Prostate gland (tissue), 2 donors: Measurements from ENCODE around the gene RAB6B. TPM values are rescaled to one million over a fixed set of nuclear protein-coding genes. Genes with fewer than 3 reads are reported as not detected.

Experiments
- DNase-seq: peaks from one replicate; pipeline ENCODE4 v3.0.0-alpha.2; 2019; ENCODE audit warnings: low spot score
- H3K27ac ChIP-seq, 2 donors: fragments of 200-600 bp; sonication (generic); 2 replicates each; pipeline ENCODE4 v1.5.1; 2017 to 2019
- H3K27me3 ChIP-seq: fragments of 200-600 bp; sonication (generic); replicated peaks from 2 replicates; pipeline ENCODE4 v1.5.1; 2019; ENCODE audit not compliant: insufficient read depth
- H3K36me3 ChIP-seq, 2 donors: fragments of 200-600 bp; sonication (generic); 1 replicate in 1 of 2; 2 replicates in 1 of 2; pipeline versions ENCODE4 v1.5.1 to v1.8.1; 2017 to 2019
- H3K4me1 ChIP-seq: fragments of 200-600 bp; sonication (generic); replicated peaks from 2 replicates; pipeline ENCODE4 v1.5.1; 2019
- H3K4me3 ChIP-seq, 2 donors: fragments of 200-600 bp; sonication (generic); 2 replicates each; pipeline ENCODE4 v1.5.1; 2017 to 2019
- H3K9me3 ChIP-seq: fragments of 200-600 bp; sonication (generic); 2 replicates; pipeline ENCODE4 v1.5.1; 2017
- CTCF ChIP-seq, 4 experiments: fragments of 200-600 bp in 2 of 4; fragments of 450-650 bp in 2 of 4; sonication (generic) in 2 of 4; IDR thresholded peaks; 1 replicate in 3 of 4; 2 replicates in 1 of 4; pipeline ENCODE4 v1.5.1; 2016 to 2019; ENCODE audit warnings: antibody characterized with exemption in 4 of 4, mild to moderate bottlenecking in 2 of 4, moderate library complexity in 2 of 4
- POLR2A ChIP-seq: fragments of 450-650 bp; IDR thresholded peaks from one replicate; pipeline ENCODE4 v1.6.1; 2016; ENCODE audit warnings: antibody characterized with exemption, mild to moderate bottlenecking
- POLR2AphosphoS5 ChIP-seq: sonication (generic); formaldehyde crosslinking; IDR thresholded peaks from one replicate; pipeline ENCODE4 v1.6.1; 2017; ENCODE audit warnings: antibody characterized with exemption
- WGBS: methylation state at CpG from one replicate; pipeline ENCODE4 v1.1.5; 2018; 5-methylcytosine and 5-hydroxymethylcytosine counted together
- intact Hi-C: fragments of 100-400 bp; cut with DNase I; formaldehyde crosslinking; loops from one replicate; pipeline ENCODE4 v1.14.2; 2022
- total RNA-seq, 2 donors: library from RNA; depleted of rRNA; stranded (reverse); fragments of >200 nt; gene quantifications; one replicate each; pipeline ENCODE4 v1.1.0, GENCODE V29; 2016

Gene RAB6B
- total RNA-seq, 2 donors from 2014 or later: 4.5 to 7.1 TPM

GRCh38 chr3:133853063-133853924 lies 42.4 kb downstream of the RAB6B start:
- Histone ChIP-seq H3K4me3 (no peak overlapping the region), H3K36me3 (no peaks in the 10 kb centered on the region), H3K9me3 (no peaks in the 10 kb centered on the region), H3K27ac (no peak overlapping the region), H3K4me1 (no peaks in the 10 kb centered on the region), H3K27me3 (no peaks in the 10 kb centered on the region)
- DNase-seq: no peak
- WGBS: 90% methylated on average over 5 of the region's 5 CpGs
- intact Hi-C loops: no loop called here
- TF ChIP-seq POLR2AphosphoS5: no peak
- TF ChIP-seq POLR2A: no peak
- TF ChIP-seq CTCF (IDR thresholded peaks at IDR 0.05): no peak

GRCh38 chr3:133851931-133852330 lies 43.8 kb downstream of the RAB6B start:
- Histone ChIP-seq H3K4me1 (no peaks in the 10 kb centered on the region), H3K4me3 (no peak overlapping the region), H3K36me3 (no peaks in the 10 kb centered on the region), H3K27ac (no peak overlapping the region), H3K9me3 (no peaks in the 10 kb centered on the region), H3K27me3 (no peaks in the 10 kb centered on the region)
- intact Hi-C loops: no loop called here
- TF ChIP-seq POLR2AphosphoS5 (no peak), POLR2A (no peak), CTCF (IDR thresholded peaks at IDR 0.05) (no peak)
- DNase-seq: no peak
- 84% methylated on average over 8 of the region's 8 CpGs for WGBS

- Histone ChIP-seq H3K27ac (no peak overlapping the region), H3K27me3 (no peaks in the 10 kb centered on the region), H3K4me1 (no peaks in the 10 kb centered on the region), H3K9me3 (no peaks in the 10 kb centered on the region), H3K4me3 (no peak overlapping the region), H3K36me3 (no peaks in the 10 kb centered on the region)
- TF ChIP-seq CTCF (IDR thresholded peaks at IDR 0.05): no peak
- TF ChIP-seq POLR2AphosphoS5: no peak
- no peak for TF ChIP-seq POLR2A
- WGBS: 75% methylated on average over 5 of the region's 5 CpGs
- intact Hi-C loops: no loop called here
- DNase-seq: no peak
Observed at GRCh38 chr3:133851266-133851906, 44.3 kb downstream of the RAB6B start.

GRCh38 chr3:133850034-133850433 lies 45.6 kb downstream of the RAB6B start:
- 96% methylated on average over 1 of the region's 1 CpG for WGBS
- no peaks in the 10 kb centered on the region for H3K36me3 ChIP-seq
- no peaks in the 10 kb centered on the region for H3K4me1 ChIP-seq
- H3K27me3 ChIP-seq: no peaks in the 10 kb centered on the region
- intact Hi-C loops: no loop called here
- no peak overlapping the region for H3K4me3 ChIP-seq
- no peak for DNase-seq
- no peak overlapping the region for H3K27ac ChIP-seq
- no peaks in the 10 kb centered on the region for H3K9me3 ChIP-seq
- no peak for TF ChIP-seq POLR2AphosphoS5
- no peak for TF ChIP-seq POLR2A
- no peak for TF ChIP-seq CTCF (IDR thresholded peaks at IDR 0.05)
